Measurements from ENCODE around the gene EEF1B2.
"Not testable (repeated sequence)": the region's sequence is repeated elsewhere in the genome, so short reads cannot be mapped to it uniquely, and the experiment has no call there.

EEF1B2 gene

GRCh38 chr2:206164261-206164862 is 4.7 kb downstream of the EEF1B2 start:
- DNase-seq (ENCODE audit: low read depth), result no peak

GRCh38 chr2:206168230-206168629 is 8.5 kb downstream of the EEF1B2 start:
- not testable (repeated sequence) for DNase-seq (ENCODE audit: low read depth)

GRCh38 chr2:206171624-206172397 is 12.1 kb downstream of the EEF1B2 start:
- not testable (repeated sequence) for DNase-seq (ENCODE audit: low read depth)

GRCh38 chr2:206173147-206173546 is 13.5 kb downstream of the EEF1B2 start:
- no peak for DNase-seq (ENCODE audit: low read depth)

DNA sequence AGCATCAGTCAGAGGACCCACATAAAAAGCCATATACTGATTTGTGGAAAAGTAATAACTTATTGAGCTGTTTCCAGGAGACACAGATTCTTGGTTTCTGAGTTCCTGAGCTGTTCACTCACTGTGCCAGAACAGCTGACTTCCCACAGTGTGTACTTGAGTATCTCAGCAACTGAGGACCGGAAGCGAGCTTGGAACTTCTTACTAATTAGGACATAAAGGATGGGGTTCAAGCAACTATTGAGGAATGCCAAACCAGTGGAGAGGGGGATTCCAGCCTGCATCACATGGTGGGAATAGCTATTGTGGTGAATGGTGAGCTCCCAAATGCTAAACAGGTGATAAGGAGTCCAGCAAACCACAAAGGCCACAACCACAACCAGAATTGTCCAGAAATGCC is 16.4 kb downstream of the EEF1B2 start:
- no peak for DNase-seq (ENCODE audit: low read depth)

DNA sequence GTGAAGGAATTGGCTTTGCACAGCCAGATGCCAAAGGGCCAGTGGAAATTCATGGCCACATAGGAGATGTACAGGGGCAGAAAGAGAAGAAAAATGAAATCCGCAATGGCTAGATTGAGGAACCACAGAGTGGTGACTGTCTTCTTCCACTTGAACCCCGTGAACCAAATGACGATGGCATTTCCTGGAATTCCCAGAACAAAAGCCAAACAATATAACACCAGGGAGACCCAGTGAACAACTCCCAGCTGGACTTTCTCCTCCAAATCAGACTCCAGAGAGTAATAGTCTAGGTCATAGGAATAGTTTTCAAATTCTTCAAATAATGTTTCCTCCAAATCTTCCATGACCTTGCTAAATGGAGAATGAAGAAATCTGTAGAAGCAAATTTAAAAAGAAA is 17.2 kb downstream of the EEF1B2 start:
- DNase-seq (ENCODE audit: low read depth), result no peak

- DNase-seq (ENCODE audit: low read depth), result not testable (repeated sequence)
Measured at GRCh38 chr2:206181526-206181925, 21.8 kb downstream of the EEF1B2 start.

DNA sequence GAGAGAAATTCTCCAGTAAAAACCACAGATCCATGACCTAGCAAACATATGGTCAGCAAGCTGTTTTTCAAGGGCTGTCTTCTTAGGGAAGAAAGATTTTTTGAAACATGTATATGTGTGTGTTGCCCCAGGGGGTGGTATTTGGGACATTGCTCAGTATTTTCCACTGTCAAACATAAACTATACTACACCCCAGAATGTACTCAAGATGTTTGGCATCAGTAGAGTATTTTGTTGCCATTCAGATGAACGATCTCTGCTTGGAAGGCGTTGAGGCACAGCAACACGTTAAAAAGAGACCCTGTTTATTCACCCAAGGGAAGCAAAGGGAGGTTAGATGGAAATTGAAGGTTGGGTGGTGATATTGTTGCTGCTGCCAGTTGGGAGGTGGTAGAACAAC is 30.0 kb downstream of the EEF1B2 start:
- DNase-seq (ENCODE audit: low read depth), result no peak

DNA sequence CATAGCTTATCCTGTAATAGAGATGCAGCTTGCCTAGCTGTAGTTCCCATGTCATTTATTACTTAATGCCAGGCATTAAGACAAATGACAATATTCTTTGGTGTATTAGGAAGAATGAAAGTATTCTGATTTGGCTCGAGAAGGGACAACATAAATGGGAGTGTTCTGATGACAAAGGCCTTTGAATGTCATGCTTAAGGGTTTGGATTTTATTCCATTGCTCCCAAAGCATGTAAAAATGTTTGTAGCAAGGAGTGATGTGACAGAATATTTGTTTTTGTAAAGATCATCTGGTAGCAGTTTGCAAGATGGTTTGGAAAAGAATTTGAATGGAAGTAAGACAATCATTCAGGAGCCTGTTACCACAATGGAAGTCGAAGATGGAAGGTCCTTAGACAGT is 30.4 kb downstream of the EEF1B2 start:
- DNase-seq (ENCODE audit: low read depth), result no peak

DNA sequence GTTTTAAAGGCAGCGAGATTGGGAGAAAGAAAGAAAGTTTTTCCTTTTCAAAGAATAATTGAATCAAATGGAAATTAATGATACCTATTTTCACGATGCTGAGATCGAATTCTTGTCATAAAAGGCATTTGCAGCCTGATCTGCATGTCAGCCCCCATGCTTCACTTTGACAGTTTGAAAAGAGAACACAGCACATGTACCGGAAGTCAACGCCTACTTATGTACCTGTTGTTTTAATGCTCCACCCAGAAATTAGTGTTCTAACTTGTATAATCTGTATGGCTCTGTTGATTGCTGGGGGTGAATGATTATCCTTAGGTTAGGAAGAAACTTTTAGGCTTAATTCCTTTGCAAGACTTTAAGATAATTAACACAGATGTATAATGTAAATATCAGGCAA is 31.0 kb downstream of the EEF1B2 start:
- DNase-seq (ENCODE audit: low read depth), result no peak

- DNase-seq (ENCODE audit: low read depth), result no peak
Measured at GRCh38 chr2:206192157-206192556, 32.5 kb downstream of the EEF1B2 start.

DNA sequence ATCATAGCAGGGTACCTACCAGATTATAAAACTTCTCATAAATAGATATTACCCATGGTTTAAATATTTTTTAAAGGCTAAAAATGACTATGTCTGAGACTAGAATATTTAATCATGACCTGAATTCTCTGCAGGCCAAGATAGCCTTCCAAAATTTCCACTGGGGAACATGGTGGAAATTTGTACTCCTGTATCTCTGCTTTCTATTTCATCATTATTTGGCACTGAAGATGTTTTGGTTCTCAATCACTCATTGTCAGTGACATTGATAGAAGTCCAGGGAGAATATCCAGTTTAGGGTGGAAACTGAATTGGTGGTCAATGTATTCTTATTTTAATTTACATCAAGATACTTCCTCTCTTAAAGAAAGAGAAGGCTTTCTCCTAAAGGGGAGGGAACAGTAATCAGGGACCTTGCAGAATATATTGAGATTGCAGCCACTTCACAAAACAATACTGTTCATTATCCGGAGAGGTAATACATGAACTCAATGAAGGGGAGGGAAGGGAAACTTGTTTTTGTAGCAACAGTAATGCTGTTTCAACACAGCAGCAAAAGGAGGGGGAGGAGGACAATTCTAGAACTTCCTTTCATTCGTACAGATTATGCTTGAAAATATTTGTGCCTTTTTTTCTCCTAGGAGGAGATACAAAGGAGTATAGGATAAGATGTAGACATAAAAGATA is 34.1 kb downstream of the EEF1B2 start:
- DNase-seq (ENCODE audit: low read depth), result no peak

DNA sequence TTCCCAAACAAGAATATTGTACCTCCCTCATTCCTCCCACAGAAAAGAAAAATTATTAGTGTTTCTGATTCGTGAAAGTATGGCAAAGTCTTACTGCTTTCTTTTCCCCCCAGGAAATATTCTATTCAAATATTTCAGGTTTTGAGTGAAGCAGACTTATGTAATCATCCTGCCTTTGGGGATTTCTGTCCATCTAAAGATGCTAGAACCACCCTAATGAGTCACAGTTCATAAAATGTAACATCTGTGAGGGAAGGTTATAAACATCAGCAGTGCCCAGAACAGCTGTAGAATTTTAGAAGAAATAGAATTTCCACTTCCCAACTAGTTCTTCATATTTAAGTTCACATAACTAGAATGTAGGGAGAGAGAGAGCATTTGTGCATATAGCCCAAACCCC is 39.0 kb downstream of the EEF1B2 start:
- DNase-seq (ENCODE audit: low read depth), result no peak

- DNase-seq (ENCODE audit: low read depth), result no peak
Measured at GRCh38 chr2:206201075-206201848, 41.6 kb downstream of the EEF1B2 start.

DNA sequence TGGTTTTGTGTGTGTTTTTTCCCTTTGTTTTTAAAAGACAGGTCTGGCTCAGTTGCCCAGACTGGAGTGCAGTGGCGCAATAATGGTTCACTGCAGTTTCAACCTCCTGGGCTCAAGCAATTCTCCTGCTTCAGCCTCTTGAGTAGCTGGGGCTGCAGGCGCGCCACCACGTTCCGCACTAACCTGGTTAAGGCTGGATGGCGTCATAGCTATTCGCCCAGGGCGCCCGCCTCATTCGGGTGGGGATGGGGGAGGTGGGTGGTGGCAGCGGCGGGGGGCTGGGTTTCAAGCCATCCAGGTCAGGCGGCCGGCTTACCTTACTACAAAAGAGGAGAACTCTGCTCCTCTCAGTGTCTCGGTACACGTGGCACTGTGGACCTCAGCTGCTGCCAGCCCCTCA is 42.8 kb downstream of the EEF1B2 start:
- no peak for DNase-seq (ENCODE audit: low read depth)

GRCh38 chr2:206203331-206203730 is 43.6 kb downstream of the EEF1B2 start:
- DNase-seq (ENCODE audit: low read depth), result no peak

GRCh38 chr2:206204710-206205109 is 45.0 kb downstream of the EEF1B2 start:
- no peak for DNase-seq (ENCODE audit: low read depth)

- not testable (repeated sequence) for DNase-seq (ENCODE audit: low read depth)
Measured at GRCh38 chr2:206207316-206207715, 47.6 kb downstream of the EEF1B2 start.

DNA sequence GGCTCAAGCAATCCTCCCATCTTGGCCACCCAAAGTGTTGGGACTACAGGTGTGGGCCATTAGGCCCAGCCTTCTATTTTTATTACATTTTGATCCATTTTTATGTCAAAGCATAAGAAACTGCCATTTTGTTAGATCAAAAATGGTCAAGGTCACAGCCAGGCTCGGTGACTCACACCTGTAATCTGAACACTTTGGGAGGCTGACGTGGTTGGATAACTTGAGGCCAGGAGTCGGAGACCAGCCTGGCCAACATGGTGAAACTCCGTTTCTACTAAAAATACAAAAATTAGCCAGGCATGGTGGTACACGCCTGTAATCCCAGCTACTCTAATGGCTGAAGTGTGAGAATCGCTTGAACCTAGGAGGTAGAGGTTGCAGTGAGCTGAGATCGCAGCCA is 49.2 kb downstream of the EEF1B2 start:
- no peak for DNase-seq (ENCODE audit: low read depth)

DNA sequence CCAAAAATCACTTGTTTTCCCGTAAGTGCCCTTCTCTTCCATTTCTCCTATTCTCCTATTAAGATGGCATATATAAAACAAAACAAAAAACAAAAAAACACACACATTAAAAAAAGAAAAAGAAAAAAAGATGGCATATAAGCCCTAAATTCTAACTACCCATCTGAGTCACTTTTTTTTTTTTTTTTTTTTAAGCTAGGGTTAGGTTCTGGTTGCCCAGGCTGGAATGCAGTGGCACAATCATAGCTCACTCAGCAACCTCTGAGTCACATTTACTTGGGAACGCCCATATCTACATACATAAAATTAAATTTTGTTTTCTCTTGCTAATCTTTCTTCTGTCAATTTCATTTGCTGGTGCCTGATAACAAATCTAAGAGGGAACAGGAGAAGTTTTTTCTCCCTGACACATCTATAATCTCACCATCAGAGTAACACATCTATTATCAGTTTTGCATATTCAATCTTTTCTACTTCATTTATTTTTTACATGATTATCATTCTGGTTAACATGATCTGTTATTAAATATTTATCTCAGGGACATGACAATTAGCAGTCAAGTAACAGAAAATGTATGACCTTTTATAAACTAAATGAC is 52.1 kb downstream of the EEF1B2 start:
- no peak for DNase-seq (ENCODE audit: low read depth)
